MM.1S (cell line): ENCODE results near the gene NUP133.

Experiments
- EZH2phosphoT487 ChIP-seq: fragments of 300-600 bp; sonication (generic); IDR thresholded peaks from 2 replicates; pipeline ENCODE4 v1.6.1; 2018; ENCODE audit warnings: antibody characterized with exemption, low read length
- TF ChIP-seq, protein P1 (sequence below): fragments of 300-600 bp; sonication (generic); IDR thresholded peaks from 2 replicates; pipeline ENCODE4 v1.5.1; 2016; ENCODE audit warnings: antibody characterized with exemption, low read length, mixed read lengths

DNA sequence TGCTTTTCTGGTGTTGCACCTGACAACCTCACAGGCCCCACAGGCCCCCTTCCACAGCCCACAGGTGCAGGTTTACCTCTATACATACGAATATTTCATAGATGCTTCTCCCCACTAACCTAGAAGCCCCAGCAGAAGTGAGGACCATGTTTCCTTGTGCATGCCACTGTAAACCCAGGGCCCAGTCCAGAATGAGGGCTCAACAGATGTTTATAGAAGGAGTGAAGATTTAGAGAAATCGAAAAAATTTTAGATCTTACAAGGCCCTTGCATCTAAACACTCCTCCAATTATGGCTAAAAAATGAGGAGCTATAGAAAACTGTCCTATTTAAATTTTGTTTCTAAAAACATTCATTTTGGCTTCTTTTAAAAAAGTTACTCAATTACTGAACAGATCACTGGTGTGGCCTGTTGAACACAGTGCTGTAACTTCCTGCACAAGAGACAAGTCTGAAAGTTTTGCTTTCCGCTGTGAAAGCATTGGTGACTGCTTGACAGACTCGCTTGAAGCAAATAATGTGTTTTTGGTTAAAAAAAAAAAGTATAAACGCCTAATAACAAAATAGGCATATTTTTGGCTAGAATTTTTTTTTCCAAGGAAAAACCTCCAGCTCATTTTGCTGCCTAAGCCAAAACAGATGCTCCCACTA, 49.2 kb upstream of the NUP133 start:
- TF ChIP-seq, protein P1, sequence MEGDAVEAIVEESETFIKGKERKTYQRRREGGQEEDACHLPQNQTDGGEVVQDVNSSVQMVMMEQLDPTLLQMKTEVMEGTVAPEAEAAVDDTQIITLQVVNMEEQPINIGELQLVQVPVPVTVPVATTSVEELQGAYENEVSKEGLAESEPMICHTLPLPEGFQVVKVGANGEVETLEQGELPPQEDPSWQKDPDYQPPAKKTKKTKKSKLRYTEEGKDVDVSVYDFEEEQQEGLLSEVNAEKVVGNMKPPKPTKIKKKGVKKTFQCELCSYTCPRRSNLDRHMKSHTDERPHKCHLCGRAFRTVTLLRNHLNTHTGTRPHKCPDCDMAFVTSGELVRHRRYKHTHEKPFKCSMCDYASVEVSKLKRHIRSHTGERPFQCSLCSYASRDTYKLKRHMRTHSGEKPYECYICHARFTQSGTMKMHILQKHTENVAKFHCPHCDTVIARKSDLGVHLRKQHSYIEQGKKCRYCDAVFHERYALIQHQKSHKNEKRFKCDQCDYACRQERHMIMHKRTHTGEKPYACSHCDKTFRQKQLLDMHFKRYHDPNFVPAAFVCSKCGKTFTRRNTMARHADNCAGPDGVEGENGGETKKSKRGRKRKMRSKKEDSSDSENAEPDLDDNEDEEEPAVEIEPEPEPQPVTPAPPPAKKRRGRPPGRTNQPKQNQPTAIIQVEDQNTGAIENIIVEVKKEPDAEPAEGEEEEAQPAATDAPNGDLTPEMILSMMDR = no peak
- no peak for TF ChIP-seq EZH2phosphoT487
